MM.1S (cell line): ENCODE results near the gene CA10.

ENCODE experiments used
- DNase-seq: peaks from one replicate; pipeline ENCODE4 v3.0.0-alpha.2; 2015
- H2AFZ ChIP-seq: fragments of 300-600 bp; sonication (generic); 2 replicates; pipeline ENCODE4 v1.6.0; 2016; ENCODE audit warnings: antibody characterized with exemption, low read length
- H3F3A ChIP-seq: fragments of 300-600 bp; sonication (generic); 2 replicates; pipeline ENCODE4 v1.6.1; 2016; ENCODE audit warnings: mild to moderate bottlenecking, antibody characterized with exemption, low read length, moderate library complexity, mixed read lengths; ENCODE audit not compliant: insufficient read depth
- H3K27ac ChIP-seq: fragments of 300-600 bp; sonication (generic); 2 replicates; pipeline ENCODE4 v1.5.1; 2016; ENCODE audit warnings: mild to moderate bottlenecking, low read length
- H3K27me3 ChIP-seq: fragments of 300-600 bp; sonication (generic); replicated peaks from 2 replicates; pipeline ENCODE4 v1.6.0; 2016; ENCODE audit warnings: low read length; ENCODE audit not compliant: insufficient read depth
- H3K36me3 ChIP-seq: fragments of 300-600 bp; sonication (generic); replicated peaks from 2 replicates; pipeline ENCODE4 v1.6.1; 2016; ENCODE audit warnings: mild to moderate bottlenecking, low read length, mixed read lengths; ENCODE audit not compliant: insufficient read depth
- H3K4me1 ChIP-seq: fragments of 300-600 bp; sonication (generic); 2 replicates; pipeline ENCODE4 v1.6.1; 2016; ENCODE audit warnings: low read length, mixed read lengths
- H3K4me2 ChIP-seq: fragments of 300-600 bp; sonication (generic); 2 replicates; pipeline ENCODE4 v1.6.0; 2016; ENCODE audit warnings: low read depth, low read length
- H3K4me3 ChIP-seq: fragments of 300-600 bp; sonication (generic); 2 replicates; pipeline ENCODE4 v1.5.1; 2016; ENCODE audit warnings: low read length, mixed read lengths
- H3K79me2 ChIP-seq: fragments of 300-600 bp; sonication (generic); 2 replicates; pipeline ENCODE4 v1.6.1; 2016; ENCODE audit warnings: mixed run types, low read length, mixed read lengths
- H3K9ac ChIP-seq: fragments of 300-600 bp; sonication (generic); 2 replicates; pipeline ENCODE4 v1.6.1; 2016; ENCODE audit warnings: low read length, mixed read lengths
- H3K9me2 ChIP-seq: fragments of 300-600 bp; sonication (generic); replicated peaks from 2 replicates; pipeline ENCODE4 v1.6.1; 2016; ENCODE audit warnings: mild to moderate bottlenecking, low read length, mixed read lengths; ENCODE audit not compliant: insufficient read depth
- H3K9me3 ChIP-seq: fragments of 300-600 bp; sonication (generic); replicated peaks from 2 replicates; pipeline ENCODE4 v1.6.1; 2016; ENCODE audit warnings: mild to moderate bottlenecking, low read length, mixed read lengths; ENCODE audit not compliant: insufficient read depth
- H4K20me1 ChIP-seq: fragments of 300-600 bp; sonication (generic); 2 replicates; pipeline ENCODE4 v1.6.1; 2016; ENCODE audit warnings: mild to moderate bottlenecking, low read length, moderate library complexity, mixed read lengths; ENCODE audit not compliant: insufficient read depth
- CTCF ChIP-seq: fragments of 300-600 bp; sonication (generic); IDR thresholded peaks from 2 replicates; pipeline ENCODE4 v1.5.1; 2016; ENCODE audit warnings: antibody characterized with exemption, low read length, mixed read lengths
- EZH2 ChIP-seq: fragments of 300-600 bp; sonication (generic); optimal IDR thresholded peaks from 2 replicates; pipeline ENCODE3; 2017; ENCODE audit warnings: low read depth, mild to moderate bottlenecking, antibody characterized with exemption, low read length, mixed read lengths
- EZH2phosphoT487 ChIP-seq: fragments of 300-600 bp; sonication (generic); IDR thresholded peaks from 2 replicates; pipeline ENCODE4 v1.6.1; 2018; ENCODE audit warnings: antibody characterized with exemption, low read length

CA10 gene

GRCh38 chr17:51954232-51954765 is 204.2 kb downstream of the CA10 start:
- no peak overlapping the region for H3K9ac ChIP-seq
- no peaks in the 10 kb centered on the region for H3K27me3 ChIP-seq
- H3K4me3 ChIP-seq, result no peak overlapping the region
- no peaks in the 10 kb centered on the region for H3K79me2 ChIP-seq
- no peak overlapping the region for H3K27ac ChIP-seq
- H3K36me3 ChIP-seq, result no peaks in the 10 kb centered on the region
- no peaks in the 10 kb centered on the region for H3K4me1 ChIP-seq
- H3F3A ChIP-seq, result no peaks in the 10 kb centered on the region
- TF ChIP-seq CTCF (no peak), EZH2 (no peak), EZH2phosphoT487 (no peak)
- no peak for DNase-seq
- no peaks in the 10 kb centered on the region for H3K9me3 ChIP-seq
- H3K4me2 ChIP-seq, result no peak overlapping the region
- H4K20me1 ChIP-seq, result no peaks in the 10 kb centered on the region
- no peak overlapping the region for H2AFZ ChIP-seq
- H3K9me2 ChIP-seq, result no peaks in the 10 kb centered on the region

GRCh38 chr17:51951741-51952140 is 206.8 kb downstream of the CA10 start:
- Histone ChIP-seq H3K27ac (no peak overlapping the region), H2AFZ (no peak overlapping the region), H3K36me3 (no peaks in the 10 kb centered on the region), H3K4me2 (no peak overlapping the region), H3K4me1 (no peaks in the 10 kb centered on the region), H3K79me2 (no peaks in the 10 kb centered on the region), H3K27me3 (no peaks in the 10 kb centered on the region), H3K4me3 (no peak overlapping the region), H3F3A (no peaks in the 10 kb centered on the region), H3K9me2 (no peaks in the 10 kb centered on the region), H3K9ac (no peak overlapping the region), H3K9me3 (no peaks in the 10 kb centered on the region), H4K20me1 (no peaks in the 10 kb centered on the region)
- TF ChIP-seq EZH2 (no peak), EZH2phosphoT487 (no peak), CTCF (no peak)
- no peak for DNase-seq

- no peak for TF ChIP-seq CTCF
- TF ChIP-seq EZH2phosphoT487, result no peak
- TF ChIP-seq EZH2, result no peak
- H2AFZ ChIP-seq, result no peak overlapping the region
- DNase-seq, result no peak
Observed at GRCh38 chr17:51948128-51948527, 210.4 kb downstream of the CA10 start.

More at GRCh38 chr17:51948128-51948527, 210.4 kb downstream of the CA10 start:
- Histone ChIP-seq H3F3A (no peaks in the 10 kb centered on the region), H3K27ac (no peak overlapping the region), H3K9ac (no peak overlapping the region), H3K79me2 (no peaks in the 10 kb centered on the region), H4K20me1 (no peaks in the 10 kb centered on the region), H3K9me3 (no peaks in the 10 kb centered on the region), H3K4me2 (no peak overlapping the region), H3K27me3 (no peaks in the 10 kb centered on the region), H3K9me2 (no peaks in the 10 kb centered on the region), H3K36me3 (no peaks in the 10 kb centered on the region), H3K4me1 (no peaks in the 10 kb centered on the region), H3K4me3 (no peak overlapping the region)
